ENCODE results near the gene ZNF556. TPM values are rescaled to one million over a fixed set of nuclear protein-coding genes. Genes with fewer than 3 reads are reported as not detected.

ZNF556 gene
- polyA plus RNA-seq, 3 donors, result not detected

DNA sequence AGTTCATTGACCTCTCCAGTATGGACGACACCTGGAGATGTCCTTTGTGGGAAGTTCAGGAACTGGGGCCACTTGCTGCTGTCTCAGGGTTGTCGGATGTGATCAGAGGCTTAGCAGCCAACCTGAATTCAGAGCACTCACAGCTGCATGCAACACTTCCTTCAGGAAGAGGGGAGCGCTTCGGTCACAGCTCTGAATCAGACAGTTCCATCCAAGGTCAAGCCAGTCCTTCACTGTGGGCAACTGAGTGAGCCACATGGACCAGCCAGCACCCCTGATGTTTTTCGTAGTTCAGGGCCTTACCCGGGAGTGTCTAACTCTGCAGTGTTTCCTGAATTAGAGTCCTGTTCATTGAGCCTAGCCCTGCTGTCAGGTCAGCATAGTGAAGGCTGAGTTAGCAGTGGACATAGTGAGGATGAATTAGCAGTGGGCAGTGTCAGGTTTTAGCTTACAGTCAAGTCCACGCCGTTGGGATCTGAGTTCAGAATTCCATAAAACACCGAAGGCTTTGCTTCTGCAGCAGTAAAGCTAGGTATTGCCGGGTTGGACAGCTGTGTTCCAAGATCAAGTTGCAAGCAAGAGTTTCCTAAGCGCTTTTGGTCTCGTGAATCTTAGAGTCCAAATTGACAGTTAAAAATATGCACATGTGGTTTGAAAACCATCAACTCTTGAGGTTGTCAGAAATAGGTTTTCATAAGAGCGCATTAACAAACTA lies 20.8 kb upstream of the ZNF556 start:
- no peak for DNase-seq
- peaks cover 0 to 2% (median 0%) of the 10 kb centered on the region in 3 donors for H3K27me3 Mint-ChIP-seq (ENCODE audit: low read depth in 3 of 3)
- H3K36me3 Mint-ChIP-seq, result peaks cover 33 to 55% of the 10 kb centered on the region in 2 donors
- H2AFZ ChIP-seq (ENCODE audit: insufficient read depth, low read depth, low read length, poor library complexity, severe bottlenecking), result no peak overlapping the region
- no peaks in the 10 kb centered on the region for H3K27me3 ChIP-seq (ENCODE audit: control insufficient read depth in 2 of 2, insufficient read depth in 2 of 2, low read length in 2 of 2)
- H3K4me2 ChIP-seq (replicated peaks; ENCODE audit: extremely low read depth, low read length, poor library complexity, severe bottlenecking), result no peak overlapping the region
- peaks cover 10 to 41% of the 10 kb centered on the region in 2 donors for H3K36me3 ChIP-seq (replicated peaks in 1 of 2; ENCODE audit: control insufficient read depth in 1 of 2, insufficient read depth in 2 of 2, low read length in 2 of 2)
- peaks cover 5% of the 10 kb centered on the region for H4K20me1 ChIP-seq (ENCODE audit: insufficient read depth, low read length)
- H3K4me1 Mint-ChIP-seq, result peaks cover 24% of the 10 kb centered on the region
- H3K4me1 ChIP-seq (ENCODE audit: control insufficient read depth in 1 of 2, insufficient read depth in 2 of 2, low read length in 2 of 2), result peaks cover 19 to 22% of the 10 kb centered on the region in 2 donors
- 96% methylated on average over 11 of the region's 13 CpGs for WGBS (ENCODE audit: insufficient coverage)
- H3K27ac ChIP-seq (ENCODE audit: low read depth in 1 of 2, low read length in 2 of 2), result no peak overlapping the region
- TF ChIP-seq CTCF (IDR thresholded peaks at IDR 0.05), result no peak
- peaks cover 51% of the 10 kb centered on the region for H3K79me2 ChIP-seq (ENCODE audit: insufficient read depth, low read length)
- no peak overlapping the region for H3K27ac Mint-ChIP-seq
- H3K9me3 Mint-ChIP-seq, result peaks cover 21 to 58% (median 45%) of the 10 kb centered on the region in 7 donors
- peaks cover 38 to 45% of the 10 kb centered on the region in 2 donors for H3K9me3 ChIP-seq (replicated peaks in 1 of 2; ENCODE audit: control insufficient read depth in 1 of 2, insufficient read depth in 1 of 2, low read length in 2 of 2)
- H3K4me3 ChIP-seq (replicated peaks in 1 of 3; ENCODE audit: low read depth in 2 of 3, low read length in 3 of 3), result no peak overlapping the region
- intact Hi-C loops (cut with micrococcal nuclease), result no loop called here
- H3K9ac ChIP-seq (ENCODE audit: insufficient read depth, low read length, poor library complexity, severe bottlenecking), result no peak overlapping the region
- no peak overlapping the region for H3K4me3 Mint-ChIP-seq

DNA sequence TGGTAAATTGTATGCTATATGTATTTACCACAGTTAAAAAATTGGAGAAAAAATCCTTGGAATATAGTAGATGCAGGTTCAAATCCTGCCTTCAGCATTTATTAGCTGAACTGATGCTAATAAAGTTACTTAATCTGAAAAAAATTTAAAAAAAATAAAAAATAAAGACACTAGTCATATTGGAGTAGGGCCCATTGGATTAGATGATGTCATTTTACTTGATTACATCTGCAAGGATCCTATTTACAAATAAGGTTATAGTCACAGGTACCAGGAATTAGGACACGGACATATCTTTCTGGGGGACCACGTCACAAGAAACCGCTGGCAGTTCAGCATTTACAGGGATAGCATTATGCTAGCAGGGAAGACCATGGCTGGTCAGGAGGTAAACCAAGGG lies 19.6 kb upstream of the ZNF556 start:
- intact Hi-C loops (cut with micrococcal nuclease), result no loop called here
- Histone ChIP-seq H3K4me3 (replicated peaks in 1 of 3; ENCODE audit: low read depth in 2 of 3, low read length in 3 of 3) (no peak overlapping the region), H3K27me3 (ENCODE audit: control insufficient read depth in 2 of 2, insufficient read depth in 2 of 2, low read length in 2 of 2) (no peaks in the 10 kb centered on the region), H3K36me3 (replicated peaks in 1 of 2; ENCODE audit: control insufficient read depth in 1 of 2, insufficient read depth in 2 of 2, low read length in 2 of 2) (peaks cover 21 to 53% of the 10 kb centered on the region in 2 donors), H3K4me1 (ENCODE audit: control insufficient read depth in 1 of 2, insufficient read depth in 2 of 2, low read length in 2 of 2) (peaks cover 13 to 14% of the 10 kb centered on the region in 2 donors), H4K20me1 (ENCODE audit: insufficient read depth, low read length) (peaks cover 5% of the 10 kb centered on the region), H3K4me2 (replicated peaks; ENCODE audit: extremely low read depth, low read length, poor library complexity, severe bottlenecking) (no peak overlapping the region), H3K27ac (ENCODE audit: low read depth in 1 of 2, low read length in 2 of 2) (no peak overlapping the region), H2AFZ (ENCODE audit: insufficient read depth, low read depth, low read length, poor library complexity, severe bottlenecking) (no peak overlapping the region), H3K9me3 (replicated peaks in 1 of 2; ENCODE audit: control insufficient read depth in 1 of 2, insufficient read depth in 1 of 2, low read length in 2 of 2) (peaks cover 50 to 54% of the 10 kb centered on the region in 2 donors), H3K79me2 (ENCODE audit: insufficient read depth, low read length) (peaks cover 42% of the 10 kb centered on the region), H3K9ac (ENCODE audit: insufficient read depth, low read length, poor library complexity, severe bottlenecking) (no peak overlapping the region)
- Mint-ChIP-seq H3K4me3 (no peak overlapping the region), H3K36me3 (peaks cover 45 to 67% of the 10 kb centered on the region in 2 donors), H3K27ac (no peak overlapping the region), H3K4me1 (peaks cover 20% of the 10 kb centered on the region), H3K9me3 (peaks cover 31 to 67% (median 57%) of the 10 kb centered on the region in 7 donors), H3K27me3 (ENCODE audit: low read depth in 3 of 3) (no peaks in the 10 kb centered on the region)
- WGBS (ENCODE audit: insufficient coverage), result 96% methylated on average over 3 of the region's 3 CpGs
- TF ChIP-seq CTCF (IDR thresholded peaks at IDR 0.05), result no peak
- no peak for DNase-seq

All from CD14-positive monocyte (primary cell).